Trophoblast cell (in vitro differentiated cells and primary cell): ENCODE measurements around the gene SIRPA.

Experiments used
- DNase-seq, 2 donors: peaks; one replicate each; pipeline ENCODE4 v3.0.0-alpha.2; 2016
- H2AFZ ChIP-seq: 2 replicates; pipeline ENCODE4 v1.6.1; 2013; ENCODE audit warnings: low read length, moderate library complexity, mild to moderate bottlenecking; ENCODE audit not compliant: insufficient read depth, poor library complexity
- H2AK5ac ChIP-seq: 2 replicates; pipeline ENCODE4 v1.6.1; 2013; ENCODE audit warnings: mild to moderate bottlenecking, low read length
- H2BK120ac ChIP-seq: 2 replicates; pipeline ENCODE4 v1.6.1; 2013; ENCODE audit warnings: low read length, mild to moderate bottlenecking, moderate library complexity; ENCODE audit not compliant: insufficient read depth, poor library complexity
- H2BK12ac ChIP-seq: 2 replicates; pipeline ENCODE4 v1.6.1; 2013; ENCODE audit warnings: mild to moderate bottlenecking, low read length, moderate library complexity
- H2BK5ac ChIP-seq: 2 replicates; pipeline ENCODE4 v1.6.1; 2013; ENCODE audit warnings: low read length, low read depth, moderate library complexity, mild to moderate bottlenecking; ENCODE audit not compliant: poor library complexity
- H3K14ac ChIP-seq: 2 replicates; pipeline ENCODE4 v1.6.1; 2013; ENCODE audit warnings: mild to moderate bottlenecking, low read length
- H3K18ac ChIP-seq: 2 replicates; pipeline ENCODE4 v1.6.1; 2013; ENCODE audit warnings: mild to moderate bottlenecking, low read length
- H3K23ac ChIP-seq: 2 replicates; pipeline ENCODE4 v1.6.1; 2013; ENCODE audit warnings: low read length
- H3K27ac ChIP-seq: 2 replicates; pipeline ENCODE4 v1.5.1; 2013; ENCODE audit warnings: low read depth, mild to moderate bottlenecking, inconsistent platforms, low read length, moderate library complexity
- H3K27me3 ChIP-seq: 2 replicates; pipeline ENCODE4 v1.6.1; 2013; ENCODE audit warnings: inconsistent platforms, mild to moderate bottlenecking, low read length, moderate library complexity; ENCODE audit not compliant: insufficient read depth
- H3K36me3 ChIP-seq, 2 experiments: 1 replicate in 1 of 2; 2 replicates in 1 of 2; pipeline ENCODE4 v1.6.1; 2013; ENCODE audit warnings: low read length in 2 of 2, mild to moderate bottlenecking in 2 of 2, moderate library complexity in 1 of 2; ENCODE audit not compliant: insufficient read depth in 2 of 2, control insufficient read depth in 1 of 2
- H3K4ac ChIP-seq: 2 replicates; pipeline ENCODE4 v1.6.1; 2013; ENCODE audit warnings: low read depth, mild to moderate bottlenecking, low read length, moderate library complexity
- H3K4me1 ChIP-seq, 2 experiments: 1 replicate in 1 of 2; 2 replicates in 1 of 2; pipeline ENCODE4 v1.6.1; 2013; ENCODE audit warnings: low read length in 2 of 2, mild to moderate bottlenecking in 2 of 2, moderate library complexity in 1 of 2; ENCODE audit not compliant: insufficient read depth in 2 of 2, control insufficient read depth in 1 of 2
- H3K4me2 ChIP-seq: 2 replicates; pipeline ENCODE4 v1.6.1; 2013; ENCODE audit warnings: inconsistent platforms, mild to moderate bottlenecking, low read length, moderate library complexity
- H3K4me3 ChIP-seq: 2 replicates; pipeline ENCODE4 v1.5.1; 2013; ENCODE audit warnings: mild to moderate bottlenecking, low read depth, low read length, inconsistent platforms
- H3K79me1 ChIP-seq: one replicate; pipeline ENCODE4 v1.6.1; 2013; ENCODE audit warnings: low read length
- H3K79me2 ChIP-seq: 2 replicates; pipeline ENCODE4 v1.6.1; 2013; ENCODE audit warnings: low read length, mild to moderate bottlenecking; ENCODE audit not compliant: control insufficient read depth, insufficient read depth, poor library complexity
- H3K9ac ChIP-seq: 2 replicates; pipeline ENCODE4 v1.6.1; 2013; ENCODE audit warnings: mild to moderate bottlenecking, low read length
- H3K9me3 ChIP-seq: 2 replicates; pipeline ENCODE4 v1.6.1; 2013; ENCODE audit warnings: low read depth, mild to moderate bottlenecking, control low read depth, inconsistent platforms, low read length; ENCODE audit not compliant: insufficient read depth
- H4K12ac ChIP-seq: 2 replicates; pipeline ENCODE4 v1.6.1; 2013; ENCODE audit warnings: low read depth, mild to moderate bottlenecking, low read length, moderate library complexity
- H4K8ac ChIP-seq: 2 replicates; pipeline ENCODE4 v1.6.1; 2013; ENCODE audit warnings: low read depth, mild to moderate bottlenecking, low read length, moderate library complexity
- H4K91ac ChIP-seq: one replicate; pipeline ENCODE4 v1.6.1; 2013; ENCODE audit warnings: low read depth, mild to moderate bottlenecking, low read length, moderate library complexity
- WGBS: extraction: QIAGEN DNeasy Blood & Tissue Kit; methylation state at CpG from one replicate; pipeline ENCODE4 v1.1.7; 2013; ENCODE audit warnings: missing lambda C conversion rate; ENCODE audit not compliant: insufficient read length, insufficient coverage; ENCODE audit errors: extremely low coverage; 5-methylcytosine and 5-hydroxymethylcytosine counted together

The SIRPA gene

DNA sequence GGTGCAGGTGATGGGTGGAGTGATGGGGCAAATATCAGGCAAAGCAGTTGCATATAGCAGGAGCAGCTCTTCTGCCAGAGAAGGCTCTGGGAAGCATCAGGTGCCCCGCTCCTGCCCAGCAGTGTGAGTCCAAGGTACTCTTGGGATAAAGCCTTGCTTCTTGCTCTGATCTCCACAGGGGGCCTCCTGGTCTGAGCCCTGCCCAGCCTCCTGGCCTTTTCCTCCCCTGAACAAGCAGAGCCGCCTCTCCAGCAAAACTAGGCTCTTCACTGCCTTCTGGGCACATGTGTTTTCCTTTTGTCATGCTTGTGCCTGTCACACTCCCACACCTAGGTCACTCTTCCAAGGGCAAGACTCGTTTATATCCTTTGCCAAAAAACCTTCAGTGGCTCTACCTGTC lies 34.3 kb downstream of the SIRPA start:
- Histone ChIP-seq H3K23ac (no peak overlapping the region), H3K9me3 (peaks cover 2% of the 10 kb centered on the region), H2AK5ac (no peak overlapping the region), H4K8ac (no peak overlapping the region), H3K4me3 (no peak overlapping the region), H2BK5ac (no peak overlapping the region), H3K14ac (no peak overlapping the region), H3K79me1 (no peaks in the 10 kb centered on the region), H3K79me2 (no peaks in the 10 kb centered on the region), H3K4me2 (no peak overlapping the region), H2AFZ (no peak overlapping the region), H4K12ac (no peak overlapping the region), H4K91ac (no peak overlapping the region), H3K27ac (no peak overlapping the region), H3K9ac (no peak overlapping the region), H2BK120ac (no peak overlapping the region), H2BK12ac (no peak overlapping the region), H3K4ac (no peak overlapping the region), H3K27me3 (no peaks in the 10 kb centered on the region), H3K4me1 (no peaks in the 10 kb centered on the region), H3K18ac (no peak overlapping the region), H3K36me3 (no peaks in the 10 kb centered on the region)
- no CpG with 5 or more reads among the region's 3 CpGs for WGBS
- no peak for DNase-seq

DNA sequence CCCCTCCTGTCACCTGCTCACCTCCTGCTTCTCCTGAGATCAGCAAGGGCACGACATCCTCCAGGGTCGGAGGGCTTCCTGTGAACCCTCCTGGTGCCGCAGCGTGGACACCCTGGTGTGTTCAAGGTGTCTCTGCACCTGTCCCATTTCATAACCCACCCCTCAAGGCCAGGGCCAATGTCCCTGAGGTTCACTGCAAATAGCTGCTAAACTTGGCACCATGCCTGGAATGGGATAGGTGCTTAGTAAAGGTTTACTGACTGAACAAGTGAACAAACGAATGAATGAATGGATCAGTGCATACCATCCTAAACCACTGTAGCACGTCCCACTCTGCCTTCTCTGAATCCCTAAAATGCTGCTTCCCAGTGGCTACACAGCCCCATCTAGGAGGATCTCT lies 35.0 kb downstream of the SIRPA start:
- H3K4me3 ChIP-seq: no peak overlapping the region
- H3K36me3 ChIP-seq: no peaks in the 10 kb centered on the region
- H3K4me1 ChIP-seq: peaks cover 0 to 4% of the 10 kb centered on the region in 2 experiments
- H2AFZ ChIP-seq: no peak overlapping the region
- H2BK5ac ChIP-seq: no peak overlapping the region
- no peak overlapping the region for H2BK120ac ChIP-seq
- no peak overlapping the region for H2BK12ac ChIP-seq
- no peak overlapping the region for H4K12ac ChIP-seq
- DNase-seq: no peak
- no peak overlapping the region for H2AK5ac ChIP-seq
- no peaks in the 10 kb centered on the region for H3K79me1 ChIP-seq
- no peaks in the 10 kb centered on the region for H3K9me3 ChIP-seq
- H4K8ac ChIP-seq: no peak overlapping the region
- no peak overlapping the region for H3K14ac ChIP-seq
- no peak overlapping the region for H4K91ac ChIP-seq
- H3K4me2 ChIP-seq: no peak overlapping the region
- no peak overlapping the region for H3K9ac ChIP-seq
- no peak overlapping the region for H3K18ac ChIP-seq
- no peaks in the 10 kb centered on the region for H3K79me2 ChIP-seq
- H3K4ac ChIP-seq: no peak overlapping the region
- WGBS: no CpG with 5 or more reads among the region's 6 CpGs
- no peaks in the 10 kb centered on the region for H3K27me3 ChIP-seq
- no peak overlapping the region for H3K27ac ChIP-seq
- H3K23ac ChIP-seq: no peak overlapping the region

DNA sequence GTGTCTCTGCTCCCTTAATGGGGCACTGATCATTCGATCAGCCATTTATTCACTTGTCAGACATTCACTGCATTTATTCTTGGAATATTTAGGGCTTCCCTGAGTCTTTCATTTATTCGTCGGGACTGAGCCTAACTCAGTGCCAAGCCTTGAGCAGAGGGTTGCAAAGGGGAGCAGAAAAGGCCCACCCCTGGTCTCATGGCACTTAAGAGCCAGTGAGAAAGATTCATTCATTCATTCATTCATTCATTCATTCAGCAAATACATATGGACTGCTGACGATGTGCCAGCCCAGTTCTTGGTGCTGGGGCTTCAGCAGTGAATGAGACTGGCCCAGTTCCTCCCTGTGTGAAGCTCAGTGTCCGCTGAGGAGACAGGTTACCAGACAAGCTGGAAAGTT lies 36.6 kb downstream of the SIRPA start:
- Histone ChIP-seq H2BK12ac (no peak overlapping the region), H3K23ac (no peak overlapping the region), H3K4me2 (no peak overlapping the region), H3K79me2 (no peaks in the 10 kb centered on the region), H3K27me3 (no peaks in the 10 kb centered on the region), H4K91ac (no peak overlapping the region), H3K9ac (no peak overlapping the region), H4K12ac (no peak overlapping the region), H3K14ac (no peak overlapping the region), H3K27ac (no peak overlapping the region), H2BK5ac (no peak overlapping the region), H3K4me1 (peaks cover 0 to 4% of the 10 kb centered on the region in 2 experiments), H4K8ac (no peak overlapping the region), H2BK120ac (no peak overlapping the region), H3K79me1 (no peaks in the 10 kb centered on the region), H3K18ac (no peak overlapping the region), H3K4me3 (no peak overlapping the region), H2AFZ (no peak overlapping the region), H2AK5ac (no peak overlapping the region), H3K9me3 (no peaks in the 10 kb centered on the region), H3K36me3 (no peaks in the 10 kb centered on the region), H3K4ac (no peak overlapping the region)
- DNase-seq: no peak
- whole genome bisulfite sequencing: no CpG with 5 or more reads among the region's 5 CpGs

DNA sequence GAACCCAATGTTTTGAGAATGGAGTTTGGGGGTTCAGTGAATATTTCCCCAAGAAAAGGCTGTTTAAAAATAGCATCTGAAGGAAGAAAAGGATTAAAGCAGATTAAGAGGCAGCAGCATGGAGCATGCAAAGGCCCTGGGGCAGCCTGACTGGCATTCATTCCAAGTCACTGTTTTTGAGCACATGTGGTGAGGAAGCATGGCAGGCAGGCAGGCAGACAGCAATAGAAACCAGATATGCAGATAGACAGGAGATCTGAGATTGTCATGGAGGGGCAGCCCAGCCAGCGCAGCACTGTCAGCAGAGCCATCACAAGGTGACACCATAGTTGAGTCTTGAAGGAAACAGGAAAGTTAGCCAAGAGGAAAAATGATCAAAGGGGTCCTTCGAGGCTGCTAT lies 37.8 kb downstream of the SIRPA start:
- Histone ChIP-seq H3K36me3 (peaks cover 2 to 5% of the 10 kb centered on the region in 2 experiments), H3K79me1 (no peaks in the 10 kb centered on the region), H3K9me3 (no peaks in the 10 kb centered on the region), H3K14ac (no peak overlapping the region), H4K8ac (no peak overlapping the region), H3K23ac (no peak overlapping the region), H3K27me3 (no peaks in the 10 kb centered on the region), H2BK5ac (no peak overlapping the region), H2BK120ac (no peak overlapping the region), H2BK12ac (no peak overlapping the region), H3K4me2 (no peak overlapping the region), H3K4me1 (peaks cover 0 to 4% of the 10 kb centered on the region in 2 experiments), H2AFZ (no peak overlapping the region), H3K27ac (no peak overlapping the region), H3K18ac (no peak overlapping the region), H3K9ac (no peak overlapping the region), H2AK5ac (no peak overlapping the region), H3K4ac (no peak overlapping the region), H4K91ac (no peak overlapping the region), H3K79me2 (no peaks in the 10 kb centered on the region), H4K12ac (no peak overlapping the region), H3K4me3 (no peak overlapping the region)
- WGBS: no CpG with 5 or more reads among the region's 2 CpGs
- DNase-seq: no peak
